IPS-18a (cell line): ENCODE results near the gene CAPN2.

ENCODE experiments used
- H3K27ac ChIP-seq: one replicate; pipeline ENCODE4 v1.5.1; 2013; ENCODE audit warnings: low read length
- H3K27me3 ChIP-seq: one replicate; pipeline ENCODE4 v1.6.1; 2013; ENCODE audit warnings: mild to moderate bottlenecking, low read length; ENCODE audit not compliant: control insufficient read depth, insufficient read depth
- H3K36me3 ChIP-seq: one replicate; pipeline ENCODE4 v1.6.1; 2013; ENCODE audit warnings: low read depth, low read length; ENCODE audit not compliant: control insufficient read depth
- H3K4me1 ChIP-seq: one replicate; pipeline ENCODE4 v1.6.1; 2013; ENCODE audit warnings: low read depth, low read length; ENCODE audit not compliant: control insufficient read depth
- H3K4me3 ChIP-seq: one replicate; pipeline ENCODE4 v1.5.1; 2013; ENCODE audit warnings: low read length
- H3K9ac ChIP-seq: one replicate; pipeline ENCODE4 v1.6.1; 2013; ENCODE audit warnings: mild to moderate bottlenecking, low read length, moderate library complexity
- H3K9me3 ChIP-seq: one replicate; pipeline ENCODE4 v1.6.1; 2013; ENCODE audit warnings: low read depth, low read length; ENCODE audit not compliant: control insufficient read depth

The CAPN2 gene

GRCh38 chr1:223760833-223761232 lies 48.5 kb downstream of the CAPN2 start:
- Histone ChIP-seq H3K36me3 (no peaks in the 10 kb centered on the region), H3K9me3 (no peaks in the 10 kb centered on the region), H3K27ac (no peak overlapping the region), H3K4me3 (no peak overlapping the region), H3K27me3 (no peaks in the 10 kb centered on the region), H3K9ac (no peak overlapping the region), H3K4me1 (no peaks in the 10 kb centered on the region)

- H3K9ac ChIP-seq, result no peak overlapping the region
- no peaks in the 10 kb centered on the region for H3K27me3 ChIP-seq
- no peak overlapping the region for H3K27ac ChIP-seq
- no peaks in the 10 kb centered on the region for H3K36me3 ChIP-seq
- H3K4me1 ChIP-seq, result no peaks in the 10 kb centered on the region
- H3K9me3 ChIP-seq, result no peaks in the 10 kb centered on the region
- no peak overlapping the region for H3K4me3 ChIP-seq
Measured at GRCh38 chr1:223761411-223761810, 49.1 kb downstream of the CAPN2 start.

GRCh38 chr1:223763251-223763650 lies 50.9 kb downstream of the CAPN2 start:
- H3K36me3 ChIP-seq, result no peaks in the 10 kb centered on the region
- no peaks in the 10 kb centered on the region for H3K27me3 ChIP-seq
- H3K9ac ChIP-seq, result no peak overlapping the region
- no peaks in the 10 kb centered on the region for H3K9me3 ChIP-seq
- no peak overlapping the region for H3K4me3 ChIP-seq
- no peaks in the 10 kb centered on the region for H3K4me1 ChIP-seq
- H3K27ac ChIP-seq, result no peak overlapping the region

GRCh38 chr1:223763881-223764280 lies 51.5 kb downstream of the CAPN2 start:
- Histone ChIP-seq H3K27ac (no peak overlapping the region), H3K27me3 (no peaks in the 10 kb centered on the region), H3K4me3 (no peak overlapping the region), H3K9ac (no peak overlapping the region), H3K4me1 (no peaks in the 10 kb centered on the region), H3K36me3 (no peaks in the 10 kb centered on the region), H3K9me3 (no peaks in the 10 kb centered on the region)

- Histone ChIP-seq H3K36me3 (peaks cover 6% of the 10 kb centered on the region), H3K9ac (no peak overlapping the region), H3K27ac (no peak overlapping the region)
Measured at GRCh38 chr1:223765036-223765718, 52.8 kb downstream of the CAPN2 start.

GRCh38 chr1:223765719-223766340 lies 53.5 kb downstream of the CAPN2 start:
- Histone ChIP-seq H3K9ac (no peak overlapping the region), H3K4me1 (no peaks in the 10 kb centered on the region), H3K27ac (no peak overlapping the region), H3K9me3 (no peaks in the 10 kb centered on the region), H3K4me3 (no peak overlapping the region), H3K27me3 (no peaks in the 10 kb centered on the region), H3K36me3 (peaks cover 7% of the 10 kb centered on the region)

More at GRCh38 chr1:223765036-223765718, 52.8 kb downstream of the CAPN2 start:
- no peaks in the 10 kb centered on the region for H3K4me1 ChIP-seq
- no peaks in the 10 kb centered on the region for H3K9me3 ChIP-seq
- H3K27me3 ChIP-seq, result no peaks in the 10 kb centered on the region
- no peak overlapping the region for H3K4me3 ChIP-seq

GRCh38 chr1:223770621-223771315 lies 58.4 kb downstream of the CAPN2 start:
- H3K27ac ChIP-seq, result no peak overlapping the region
- no peak overlapping the region for H3K9ac ChIP-seq
- no peaks in the 10 kb centered on the region for H3K4me1 ChIP-seq

GRCh38 chr1:223771469-223771813 lies 59.1 kb downstream of the CAPN2 start:
- peaks cover 46% of the 10 kb centered on the region for H3K36me3 ChIP-seq
- no peak overlapping the region for H3K9ac ChIP-seq
- no peaks in the 10 kb centered on the region for H3K27me3 ChIP-seq
- no peak overlapping the region for H3K27ac ChIP-seq
- no peak overlapping the region for H3K4me3 ChIP-seq
- H3K4me1 ChIP-seq, result no peaks in the 10 kb centered on the region
- no peaks in the 10 kb centered on the region for H3K9me3 ChIP-seq

More at GRCh38 chr1:223770621-223771315, 58.4 kb downstream of the CAPN2 start:
- peaks cover 40% of the 10 kb centered on the region for H3K36me3 ChIP-seq
- no peaks in the 10 kb centered on the region for H3K9me3 ChIP-seq
- H3K27me3 ChIP-seq, result no peaks in the 10 kb centered on the region
- no peak overlapping the region for H3K4me3 ChIP-seq

- H3K9ac ChIP-seq, result no peak overlapping the region
- H3K27ac ChIP-seq, result no peak overlapping the region
Measured at GRCh38 chr1:223771814-223772770, 59.8 kb downstream of the CAPN2 start.

GRCh38 chr1:223772771-223773160 lies 60.4 kb downstream of the CAPN2 start:
- Histone ChIP-seq H3K36me3 (peaks cover 55% of the 10 kb centered on the region), H3K4me1 (no peaks in the 10 kb centered on the region), H3K9ac (no peak overlapping the region), H3K27me3 (no peaks in the 10 kb centered on the region), H3K9me3 (no peaks in the 10 kb centered on the region), H3K27ac (no peak overlapping the region), H3K4me3 (no peak overlapping the region)

More at GRCh38 chr1:223771814-223772770, 59.8 kb downstream of the CAPN2 start:
- H3K36me3 ChIP-seq, result peaks cover 48% of the 10 kb centered on the region
- no peaks in the 10 kb centered on the region for H3K9me3 ChIP-seq
- H3K27me3 ChIP-seq, result no peaks in the 10 kb centered on the region
- no peaks in the 10 kb centered on the region for H3K4me1 ChIP-seq
- H3K4me3 ChIP-seq, result no peak overlapping the region
